Suprapubic skin (tissue), 4 donors: Measurements from ENCODE around the gene IMPG2. TPM values are rescaled to one million over a fixed set of nuclear protein-coding genes. Genes with fewer than 3 reads are reported as not detected.

Experiments
- DNase-seq, 2 donors: peaks; one replicate each; pipeline ENCODE4 v3.0.0-alpha.2; 2019; ENCODE audit warnings: low spot score in 2 of 2
- H3K27ac ChIP-seq: fragments of 200-600 bp; sonication (generic); one replicate; pipeline ENCODE4 v1.5.1; 2019
- H3K27me3 ChIP-seq: fragments of 200-600 bp; sonication (generic); one replicate; pipeline ENCODE4 v1.5.1; 2019
- H3K36me3 ChIP-seq: fragments of 200-600 bp; sonication (generic); one replicate; pipeline ENCODE4 v1.5.1; 2019
- H3K4me1 ChIP-seq: fragments of 200-600 bp; sonication (generic); one replicate; pipeline ENCODE4 v1.5.1; 2019
- H3K4me3 ChIP-seq: fragments of 200-600 bp; sonication (generic); one replicate; pipeline ENCODE4 v1.5.1; 2019; ENCODE audit warnings: mild to moderate bottlenecking
- H3K9me3 ChIP-seq: fragments of 200-600 bp; sonication (generic); one replicate; pipeline ENCODE4 v1.5.1; 2019
- EP300 ChIP-seq: sonication (generic); formaldehyde crosslinking; IDR thresholded peaks from one replicate; pipeline ENCODE4 v1.6.1; 2017; ENCODE audit warnings: antibody characterized with exemption
- POLR2A ChIP-seq, 2 donors: fragments of 450-650 bp; IDR thresholded peaks; one replicate each; pipeline ENCODE4 v1.6.1; 2017; ENCODE audit warnings: antibody characterized with exemption in 2 of 2, mild to moderate bottlenecking in 2 of 2, moderate library complexity in 2 of 2
- POLR2AphosphoS5 ChIP-seq, 3 donors: sonication (generic); formaldehyde crosslinking; IDR thresholded peaks; one replicate each; pipeline ENCODE4 v1.6.1; 2017; ENCODE audit warnings: antibody characterized with exemption in 3 of 3
- WGBS: methylation state at CpG from one replicate; pipeline ENCODE4 v1.1.5; 2018; 5-methylcytosine and 5-hydroxymethylcytosine counted together
- total RNA-seq, 4 donors: library from RNA; depleted of rRNA; stranded (reverse); fragments of >200 nt; gene quantifications; one replicate each; pipeline ENCODE4 v1.1.0, GENCODE V29; 2016
- TF ChIP-seq, protein P1 (sequence below), 2 donors: fragments of 200-600 bp in 1 of 2; fragments of 450-650 bp in 1 of 2; sonication (generic) in 1 of 2; IDR thresholded peaks; one replicate each; pipeline ENCODE4 v1.5.1; 2016 to 2019; ENCODE audit warnings: antibody characterized with exemption in 2 of 2, mild to moderate bottlenecking in 1 of 2, moderate library complexity in 1 of 2

Gene IMPG2
- total RNA-seq, 4 donors from 2014 or later, result 0.04 to 0.24 (median 0.12) TPM

DNA sequence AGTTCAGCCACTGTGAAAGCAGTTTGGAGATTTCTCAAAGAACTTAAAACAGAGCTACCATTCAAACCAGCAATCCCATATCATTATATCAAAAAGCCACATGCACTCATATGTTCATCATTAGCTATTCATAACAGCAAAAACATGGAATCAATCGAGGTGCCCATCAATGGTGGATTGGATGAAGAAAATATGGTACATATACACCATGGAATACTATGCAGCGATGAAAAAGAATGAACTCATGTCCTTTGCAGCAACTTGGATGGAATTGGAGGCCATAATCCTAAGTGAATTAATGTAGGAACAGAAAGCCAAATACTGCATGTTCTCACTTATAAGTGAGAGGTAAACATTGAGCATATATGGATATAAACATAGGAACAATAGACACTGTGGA lies 32.1 kb downstream of the IMPG2 start:
- Histone ChIP-seq H3K27ac (no peak overlapping the region), H3K4me1 (no peaks in the 10 kb centered on the region), H3K36me3 (no peaks in the 10 kb centered on the region), H3K4me3 (no peak overlapping the region), H3K9me3 (no peaks in the 10 kb centered on the region), H3K27me3 (no peaks in the 10 kb centered on the region)
- TF ChIP-seq EP300, result no peak
- TF ChIP-seq, protein P1, sequence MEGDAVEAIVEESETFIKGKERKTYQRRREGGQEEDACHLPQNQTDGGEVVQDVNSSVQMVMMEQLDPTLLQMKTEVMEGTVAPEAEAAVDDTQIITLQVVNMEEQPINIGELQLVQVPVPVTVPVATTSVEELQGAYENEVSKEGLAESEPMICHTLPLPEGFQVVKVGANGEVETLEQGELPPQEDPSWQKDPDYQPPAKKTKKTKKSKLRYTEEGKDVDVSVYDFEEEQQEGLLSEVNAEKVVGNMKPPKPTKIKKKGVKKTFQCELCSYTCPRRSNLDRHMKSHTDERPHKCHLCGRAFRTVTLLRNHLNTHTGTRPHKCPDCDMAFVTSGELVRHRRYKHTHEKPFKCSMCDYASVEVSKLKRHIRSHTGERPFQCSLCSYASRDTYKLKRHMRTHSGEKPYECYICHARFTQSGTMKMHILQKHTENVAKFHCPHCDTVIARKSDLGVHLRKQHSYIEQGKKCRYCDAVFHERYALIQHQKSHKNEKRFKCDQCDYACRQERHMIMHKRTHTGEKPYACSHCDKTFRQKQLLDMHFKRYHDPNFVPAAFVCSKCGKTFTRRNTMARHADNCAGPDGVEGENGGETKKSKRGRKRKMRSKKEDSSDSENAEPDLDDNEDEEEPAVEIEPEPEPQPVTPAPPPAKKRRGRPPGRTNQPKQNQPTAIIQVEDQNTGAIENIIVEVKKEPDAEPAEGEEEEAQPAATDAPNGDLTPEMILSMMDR (IDR thresholded peaks at IDR 0.05), result no peak
- TF ChIP-seq POLR2A (IDR thresholded peaks at IDR 0.05), result no peak
- no peak for TF ChIP-seq POLR2AphosphoS5 (IDR thresholded peaks at IDR 0.05)
- no peak for DNase-seq
- WGBS, result 85% methylated on average over 2 of the region's 2 CpGs

DNA sequence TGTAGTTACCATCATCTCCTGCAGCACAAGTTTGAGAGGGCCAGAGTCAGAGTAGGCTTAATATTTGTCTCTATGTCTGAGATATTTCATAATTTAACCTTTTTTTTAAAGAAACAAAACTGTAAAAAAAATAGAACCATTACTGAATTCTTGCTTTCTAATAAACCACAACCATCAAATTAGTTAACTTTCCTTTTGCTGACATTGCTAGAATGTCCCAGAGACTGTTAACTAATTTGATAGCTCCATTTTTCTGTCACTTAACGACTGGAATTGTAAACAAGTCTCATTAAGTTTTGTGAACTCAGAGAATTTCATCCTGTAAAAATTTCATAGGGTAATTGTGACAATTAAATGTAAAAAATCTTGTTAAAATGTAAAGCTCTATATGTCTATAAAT lies 35.6 kb downstream of the IMPG2 start:
- H3K27me3 ChIP-seq, result no peaks in the 10 kb centered on the region
- 67% methylated on average over 1 of the region's 1 CpG for WGBS
- H3K27ac ChIP-seq, result no peak overlapping the region
- H3K4me3 ChIP-seq, result no peak overlapping the region
- TF ChIP-seq EP300, result no peak
- TF ChIP-seq, protein P1 (IDR thresholded peaks at IDR 0.05), result no peak
- no peak for TF ChIP-seq POLR2A (IDR thresholded peaks at IDR 0.05)
- TF ChIP-seq POLR2AphosphoS5 (IDR thresholded peaks at IDR 0.05), result no peak
- no peaks in the 10 kb centered on the region for H3K4me1 ChIP-seq
- no peaks in the 10 kb centered on the region for H3K36me3 ChIP-seq
- DNase-seq, result no peak
- no peaks in the 10 kb centered on the region for H3K9me3 ChIP-seq

DNA sequence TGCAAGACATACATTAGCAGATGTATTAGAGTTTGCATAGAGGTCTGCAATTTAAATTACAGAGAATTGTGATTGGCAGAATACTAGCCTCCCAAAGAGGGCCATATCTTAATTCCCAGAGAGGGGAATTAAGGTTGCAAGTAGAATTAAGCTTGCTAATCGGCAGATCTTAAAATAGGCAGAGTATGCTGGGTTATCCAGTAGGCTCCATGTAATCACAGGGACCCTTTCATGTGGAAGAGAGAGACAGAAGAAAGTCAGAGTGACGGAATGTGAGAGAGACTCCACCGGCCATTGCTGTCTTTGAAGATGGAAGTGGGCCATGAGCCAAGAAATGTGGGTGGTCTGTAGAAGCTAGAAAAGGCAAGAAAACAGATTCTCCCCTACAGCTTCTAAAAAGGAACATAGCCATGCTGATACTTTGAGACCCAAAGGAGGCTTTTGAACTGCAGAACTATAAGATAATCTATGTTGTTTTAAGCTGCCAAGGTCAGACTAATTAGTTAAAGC lies 38.8 kb downstream of the IMPG2 start:
- no peaks in the 10 kb centered on the region for H3K36me3 ChIP-seq
- WGBS, result 49% methylated on average over 3 of the region's 3 CpGs
- TF ChIP-seq POLR2A (IDR thresholded peaks at IDR 0.05) (no peak), EP300 (no peak), POLR2AphosphoS5 (IDR thresholded peaks at IDR 0.05) (no peak)
- TF ChIP-seq, protein P1 (IDR thresholded peaks at IDR 0.05), result no peak

DNA sequence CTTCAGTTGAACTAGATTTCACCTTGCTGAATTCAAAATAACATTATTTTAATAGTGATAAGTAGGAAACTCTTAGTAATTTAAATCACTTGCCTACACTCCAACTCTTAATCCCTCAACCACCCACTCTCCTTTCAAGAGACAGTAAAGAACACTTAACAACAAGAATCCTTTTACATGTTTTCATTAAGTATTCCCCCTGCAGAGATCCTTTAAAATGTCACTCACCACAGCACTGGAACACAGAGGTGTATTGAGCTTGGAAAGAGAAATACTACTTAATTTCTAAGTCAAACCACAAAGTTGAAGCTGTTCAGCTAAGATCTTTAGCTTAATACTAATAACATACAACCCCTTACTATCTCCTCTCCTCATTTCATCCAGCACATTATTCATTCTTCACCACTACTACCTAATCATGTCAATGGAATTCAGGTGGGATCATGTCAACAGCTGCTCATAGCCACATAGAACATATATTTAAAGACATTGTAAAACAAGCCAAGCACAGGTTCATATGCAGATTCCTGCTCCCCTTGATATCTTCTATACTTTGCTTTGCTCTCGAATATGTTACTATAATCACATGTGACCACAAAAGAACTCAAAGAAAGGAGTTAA lies 40.5 kb downstream of the IMPG2 start:
- no peak overlapping the region for H3K27ac ChIP-seq
- H3K4me3 ChIP-seq, result no peak overlapping the region
- TF ChIP-seq POLR2A (IDR thresholded peaks at IDR 0.05) (no peak), EP300 (no peak), POLR2AphosphoS5 (IDR thresholded peaks at IDR 0.05) (no peak)
- TF ChIP-seq, protein P1 (IDR thresholded peaks at IDR 0.05), result no peak
- no peaks in the 10 kb centered on the region for H3K9me3 ChIP-seq
- WGBS, result 87% methylated on average over 1 of the region's 1 CpG
- no peaks in the 10 kb centered on the region for H3K27me3 ChIP-seq
- no peaks in the 10 kb centered on the region for H3K36me3 ChIP-seq
- H3K4me1 ChIP-seq, result no peaks in the 10 kb centered on the region
- DNase-seq, result no peak

More for the DNA sequence above, 38.8 kb downstream of the IMPG2 start:
- DNase-seq, result no peak
- no peaks in the 10 kb centered on the region for H3K27me3 ChIP-seq
- H3K27ac ChIP-seq, result no peak overlapping the region
- H3K4me1 ChIP-seq, result no peaks in the 10 kb centered on the region
- no peak overlapping the region for H3K4me3 ChIP-seq
- no peaks in the 10 kb centered on the region for H3K9me3 ChIP-seq

DNA sequence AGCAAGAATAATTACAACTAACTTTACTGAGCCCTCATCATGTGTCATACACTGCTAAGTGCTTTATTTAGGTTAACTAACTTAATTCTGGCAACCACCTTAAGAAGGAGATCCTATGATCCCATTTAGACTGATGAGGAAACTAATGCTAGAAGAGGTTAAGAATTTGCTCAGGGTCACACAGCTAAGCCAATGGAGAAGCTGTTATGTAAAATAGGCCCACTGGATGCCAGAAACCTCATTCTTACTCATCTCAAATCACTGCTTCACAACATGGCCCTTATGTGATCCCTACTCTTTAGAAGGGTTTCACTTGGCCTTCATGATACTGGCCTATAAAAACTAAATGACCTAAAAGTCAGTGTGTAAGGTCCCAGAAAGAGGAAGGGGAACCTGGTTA lies 41.2 kb downstream of the IMPG2 start:
- Histone ChIP-seq H3K4me3 (no peak overlapping the region), H3K9me3 (no peaks in the 10 kb centered on the region), H3K27ac (no peak overlapping the region), H3K4me1 (no peaks in the 10 kb centered on the region), H3K27me3 (no peaks in the 10 kb centered on the region), H3K36me3 (no peaks in the 10 kb centered on the region)
- TF ChIP-seq, protein P1 (IDR thresholded peaks at IDR 0.05), result no peak
- TF ChIP-seq POLR2A (IDR thresholded peaks at IDR 0.05), result no peak
- no peak for TF ChIP-seq POLR2AphosphoS5 (IDR thresholded peaks at IDR 0.05)
- TF ChIP-seq EP300, result no peak
- no peak for DNase-seq
